Head of caudate nucleus (tissue), 42 donors: ENCODE data around the gene ISG20.
"Not testable (repeated sequence)": the region's sequence is repeated elsewhere in the genome, so short reads cannot be mapped to it uniquely, and the experiment has no call there.

Experiments
- DNase-seq, 42 donors: peaks; one replicate each; pipeline versions ENCODE4 v3.0.0 to v3.0.0-alpha.2; 2020 to 2021; ENCODE audit warnings: mixed read lengths in 7 of 42
- intact Hi-C: fragments of 100-400 bp; cut with DNase I; formaldehyde crosslinking; loops from one replicate; pipeline ENCODE4 v1.15.0; 2022

Gene ISG20

DNA sequence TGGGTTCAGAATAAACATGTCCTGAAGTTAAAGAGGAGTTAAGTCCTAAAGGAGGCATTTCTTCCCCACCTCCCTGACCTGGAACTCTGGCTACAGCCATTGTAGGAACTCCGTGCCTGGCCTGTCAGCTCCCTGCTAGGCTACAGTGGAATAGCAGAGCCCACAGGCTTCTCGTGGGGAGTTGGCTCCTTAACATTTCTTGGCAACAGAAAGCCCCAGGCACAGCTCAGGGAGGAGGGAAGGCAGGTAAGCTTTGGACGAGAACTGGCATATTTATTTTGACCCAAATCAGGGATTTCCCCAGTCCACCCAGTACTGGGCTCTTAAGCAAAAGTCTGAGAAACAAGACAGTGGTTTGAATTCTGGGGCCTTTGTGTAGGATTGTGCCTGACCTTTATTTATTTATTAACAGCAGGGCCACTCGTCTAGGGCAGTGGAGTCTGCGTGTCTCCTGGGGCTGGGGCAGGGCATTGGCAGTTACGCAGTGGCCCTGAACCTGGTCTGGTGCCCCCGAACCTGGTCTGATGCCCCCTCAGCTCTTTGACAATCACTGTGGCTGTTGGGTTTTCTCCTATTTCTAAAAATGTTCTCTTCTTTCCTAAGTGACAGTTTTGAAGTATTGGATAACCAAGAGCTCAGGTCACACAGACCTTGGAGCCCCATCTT is 7.9 kb upstream of the ISG20 start:
- DNase-seq, result no peak
- intact Hi-C loops, result no loop called here

DNA sequence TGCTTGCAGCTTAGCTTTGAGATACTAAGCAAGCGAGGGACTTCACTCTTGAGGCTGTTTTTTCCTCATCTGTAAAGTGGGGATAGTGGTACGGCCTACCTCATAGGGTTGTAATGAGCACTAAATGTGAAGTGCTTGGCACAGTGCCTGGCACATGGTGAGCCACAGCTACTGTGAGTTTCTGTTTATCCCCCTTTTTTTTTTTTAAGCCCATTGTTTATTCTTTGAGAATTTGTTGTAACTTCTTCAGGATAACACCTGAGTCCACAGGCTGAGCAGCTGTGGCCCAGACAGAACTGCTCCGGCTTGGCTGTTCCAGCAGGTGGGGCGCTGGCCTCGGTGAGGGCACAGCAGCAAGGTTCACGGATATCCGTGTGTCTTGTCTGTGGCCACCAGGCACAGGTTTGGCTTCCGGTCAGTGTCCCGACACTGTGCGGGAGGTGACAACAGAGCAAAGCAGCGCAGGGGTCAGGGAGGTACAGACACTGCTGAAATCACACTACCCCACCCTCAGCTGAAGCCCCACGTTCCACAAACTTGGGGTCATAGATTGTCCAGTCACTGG is 7.3 kb upstream of the ISG20 start:
- DNase-seq, result no peak
- intact Hi-C loops, result no loop called here

GRCh38 chr15:88632797-88633196 is 6.0 kb upstream of the ISG20 start:
- DNase-seq, intact Hi-C loops: not testable (repeated sequence)

DNA sequence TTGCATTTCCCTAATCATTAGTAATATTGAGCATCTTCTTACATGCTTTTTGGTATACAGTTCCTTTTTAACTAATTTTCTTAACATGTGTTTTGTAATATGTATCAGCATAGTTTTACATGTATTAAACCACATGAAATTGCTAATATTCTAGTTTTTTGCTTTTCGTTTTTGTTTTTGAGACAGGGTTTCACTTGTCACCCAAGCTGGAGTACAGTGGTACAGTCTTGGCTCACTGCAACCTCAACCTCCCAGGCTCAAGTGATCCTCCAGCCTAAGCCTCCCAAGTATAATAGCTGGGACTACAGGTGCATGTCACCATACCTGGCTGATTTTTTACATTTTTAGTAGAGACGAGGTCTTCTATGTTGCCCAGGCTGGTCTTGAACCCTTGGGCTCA is 4.4 kb upstream of the ISG20 start:
- DNase-seq, result no peak

DNA sequence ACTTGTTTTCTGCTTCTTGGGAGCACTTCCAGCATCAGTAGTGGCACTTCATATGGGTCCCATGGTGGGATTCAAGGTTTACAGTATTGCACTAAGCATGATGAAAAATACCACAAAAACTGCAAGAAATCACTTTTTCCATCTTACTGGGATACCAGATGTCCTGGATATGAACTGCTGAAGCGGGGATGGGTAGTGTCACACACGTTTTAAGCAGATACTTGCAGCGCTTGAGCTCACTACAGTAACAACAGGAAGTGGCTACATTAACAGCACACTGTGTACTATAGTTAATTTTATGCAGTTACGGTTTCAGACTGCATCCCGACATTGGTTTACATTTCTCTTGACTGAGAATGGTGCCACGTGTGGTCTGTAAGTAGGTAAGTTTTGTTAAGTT is 3.5 kb upstream of the ISG20 start:
- DNase-seq, result no peak
- intact Hi-C loops, result no loop called here

More for the DNA sequence above, 4.4 kb upstream of the ISG20 start:
- intact Hi-C loops, result no loop called here

- intact Hi-C loops, result no loop called here
- no peak for DNase-seq
Observed at GRCh38 chr15:88636050-88636449, 2.8 kb upstream of the ISG20 start.

DNA sequence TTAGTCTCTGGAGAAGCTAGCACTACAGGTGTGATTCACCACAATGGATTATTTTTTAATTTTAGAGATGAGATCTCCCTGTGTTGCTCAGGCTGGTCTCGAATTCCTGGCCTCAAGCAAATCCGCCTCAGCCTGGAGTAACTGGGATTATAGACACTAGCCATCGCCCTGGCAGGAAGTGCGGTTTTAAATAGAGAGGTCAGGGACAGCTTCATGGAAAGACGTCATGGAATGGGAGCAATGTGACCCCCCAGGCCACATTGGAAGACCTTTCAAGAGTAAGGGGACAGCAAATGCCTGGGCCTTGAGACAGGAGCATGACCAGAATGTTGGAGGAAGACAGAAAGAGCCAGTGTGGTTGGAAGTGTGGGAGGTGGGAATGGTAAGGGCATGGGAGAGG is 2.2 kb upstream of the ISG20 start:
- intact Hi-C loops, result no loop called here
- no peak for DNase-seq

DNA sequence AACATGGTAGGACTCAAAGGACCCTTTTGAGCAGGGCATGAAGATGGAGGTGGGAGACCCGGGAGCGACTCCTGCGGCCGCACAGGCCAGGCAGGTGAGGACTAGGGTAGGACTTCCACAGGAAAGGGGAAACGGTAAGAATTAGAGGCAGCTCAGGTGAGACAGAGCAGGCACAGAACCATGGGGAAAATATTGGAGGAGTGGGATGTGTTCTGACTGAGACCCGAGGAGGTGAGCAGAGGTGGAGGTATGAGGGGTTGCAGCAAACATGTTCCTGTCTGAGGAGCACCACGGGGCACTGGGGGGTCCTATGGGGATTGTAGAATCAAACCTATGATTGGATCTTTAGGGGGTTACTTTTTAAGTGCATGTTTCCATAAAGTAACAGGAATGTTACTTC is 1.4 kb upstream of the ISG20 start:
- no peak for DNase-seq
- intact Hi-C loops, result no loop called here

GRCh38 chr15:88637841-88638625 is 783 bp upstream of the ISG20 start:
- DNase-seq, result peak in 9 of 42 donors; percentile 13 to 74 (median 39)
- intact Hi-C loops, result no loop called here

DNA sequence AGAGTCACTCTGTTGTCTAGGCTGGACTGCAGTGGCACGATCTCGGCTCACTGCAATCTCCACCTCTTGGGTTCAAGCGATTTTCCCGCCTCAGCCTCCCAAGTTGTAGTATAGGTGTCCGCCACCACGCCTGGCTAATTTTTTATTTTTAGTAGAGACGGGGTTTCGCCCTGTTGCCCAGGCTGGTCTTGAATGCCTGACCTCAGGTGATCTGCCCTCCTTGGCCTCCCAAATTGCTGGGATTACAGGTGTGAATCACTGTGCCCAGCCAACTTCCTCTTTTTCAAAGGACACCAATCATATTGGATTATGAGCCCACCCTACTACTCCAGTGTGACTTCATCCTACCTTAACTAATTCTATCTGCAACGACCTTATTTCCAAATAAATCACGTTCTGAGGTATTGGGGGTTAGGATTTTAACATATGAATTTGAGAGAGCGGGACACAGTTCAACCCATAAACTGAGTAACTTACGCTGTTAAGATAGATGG is 3.2 kb downstream of the ISG20 start:
- DNase-seq, result no peak
- intact Hi-C loops, result no loop called here

DNA sequence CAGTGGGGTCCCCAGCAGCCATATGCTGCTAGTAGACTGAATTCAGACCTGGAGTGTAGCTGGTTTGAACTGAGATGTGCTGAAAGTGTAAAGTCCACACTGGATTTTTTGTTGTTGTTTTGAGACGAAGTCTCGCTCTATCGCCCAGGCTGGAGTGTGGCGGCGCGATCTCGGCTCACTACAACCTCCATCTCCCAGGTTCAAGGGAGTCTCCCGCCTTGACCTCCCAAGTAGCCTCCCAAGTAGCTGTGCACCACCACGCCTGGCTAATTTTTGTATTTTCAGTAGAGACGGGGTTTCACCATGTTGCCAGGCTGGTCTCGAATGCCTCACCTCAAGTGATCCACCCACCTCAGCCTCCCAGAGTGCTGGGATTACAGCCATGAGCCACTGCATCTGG is 3.7 kb downstream of the ISG20 start:
- intact Hi-C loops, result not testable (repeated sequence)
- peak in 1 of 42 donors; percentile 15 for DNase-seq

GRCh38 chr15:88644741-88645140 is 5.9 kb downstream of the ISG20 start:
- DNase-seq, result peak in 1 of 42 donors; percentile 34
- intact Hi-C loops, result no loop called here

GRCh38 chr15:88645171-88646087 is 6.6 kb downstream of the ISG20 start:
- peak in 3 of 42 donors; percentile 2 to 21 (median 9) for DNase-seq

DNA sequence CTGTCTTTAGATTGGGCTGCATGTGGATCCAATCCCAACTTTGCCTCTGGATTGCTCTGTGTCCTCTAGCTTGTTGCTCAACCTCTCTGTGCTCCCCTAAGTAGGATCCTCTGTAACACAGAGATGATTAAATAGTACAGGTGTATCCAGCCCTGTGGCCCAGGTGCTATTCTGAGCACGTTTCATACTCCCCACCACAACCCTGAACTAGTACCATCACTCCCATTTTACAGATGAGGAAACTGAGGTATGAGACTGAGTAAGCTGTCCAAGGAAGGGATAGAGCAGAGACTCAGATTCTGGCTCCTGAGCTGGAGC is 7.2 kb downstream of the ISG20 start:
- peak in 2 of 42 donors; percentile 1 to 2 for DNase-seq
- intact Hi-C loops, result no loop called here

More at GRCh38 chr15:88645171-88646087, 6.6 kb downstream of the ISG20 start:
- intact Hi-C loops, result no loop called here

DNA sequence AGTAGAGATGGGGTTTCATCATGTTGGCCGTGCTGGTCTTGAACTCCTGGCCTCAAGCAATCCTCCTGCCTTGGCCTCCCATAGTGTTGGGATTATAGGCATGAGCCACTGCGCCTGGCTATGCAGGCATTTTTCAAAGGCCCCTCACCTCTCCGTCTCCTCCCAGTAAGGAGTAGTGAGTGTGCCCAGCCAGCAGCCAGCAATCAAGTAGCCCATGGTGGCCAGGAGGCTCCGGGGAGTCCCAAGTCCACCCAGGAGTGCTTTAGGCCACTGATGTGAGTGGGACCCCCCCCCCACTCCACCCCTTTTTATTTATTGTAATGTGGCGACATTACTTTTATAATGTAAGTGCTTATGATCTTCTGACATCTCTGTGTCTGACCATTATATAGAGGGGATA is 8.1 kb downstream of the ISG20 start:
- intact Hi-C loops, result no loop called here
- peak in 8 of 42 donors; percentile 2 to 27 (median 16) for DNase-seq

DNA sequence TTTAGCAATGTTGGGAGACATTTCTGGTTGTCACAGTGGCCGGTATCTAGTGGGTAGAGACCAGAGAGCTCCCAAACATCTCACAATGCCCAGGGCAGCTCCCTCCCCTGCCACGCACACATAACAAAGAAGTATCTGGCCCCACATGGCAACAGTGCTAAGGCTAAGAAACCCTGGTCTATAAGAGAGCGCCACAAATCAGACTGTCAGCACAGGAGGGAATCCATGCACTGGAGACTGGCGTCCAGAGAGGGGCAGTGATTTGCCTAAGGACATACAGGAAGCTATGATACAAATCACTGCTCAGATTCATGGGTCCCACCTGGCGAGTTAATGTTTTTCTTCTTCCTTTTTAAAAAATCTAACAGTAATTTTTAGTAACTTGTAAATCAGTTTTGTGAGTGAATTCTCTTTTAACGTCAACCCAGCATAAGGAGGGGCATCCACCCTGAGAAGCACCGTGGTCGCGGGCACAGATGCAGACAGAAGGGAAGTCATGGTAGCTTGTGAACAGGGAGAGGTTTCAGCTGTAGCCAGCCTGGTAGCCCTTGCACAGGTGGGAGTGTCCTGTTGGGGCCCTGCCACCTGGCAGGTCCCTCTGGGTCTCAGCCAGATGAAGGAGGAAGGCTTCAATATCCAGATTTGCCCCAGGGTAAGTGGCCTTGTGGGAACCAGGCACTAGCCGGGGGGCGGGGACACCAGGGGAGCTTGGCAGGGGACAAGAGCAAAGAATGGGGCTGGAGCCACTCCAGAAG is 8.7 kb downstream of the ISG20 start:
- intact Hi-C loops, result no loop called here
- peak in 8 of 42 donors; percentile 7 to 42 (median 28) for DNase-seq

DNA sequence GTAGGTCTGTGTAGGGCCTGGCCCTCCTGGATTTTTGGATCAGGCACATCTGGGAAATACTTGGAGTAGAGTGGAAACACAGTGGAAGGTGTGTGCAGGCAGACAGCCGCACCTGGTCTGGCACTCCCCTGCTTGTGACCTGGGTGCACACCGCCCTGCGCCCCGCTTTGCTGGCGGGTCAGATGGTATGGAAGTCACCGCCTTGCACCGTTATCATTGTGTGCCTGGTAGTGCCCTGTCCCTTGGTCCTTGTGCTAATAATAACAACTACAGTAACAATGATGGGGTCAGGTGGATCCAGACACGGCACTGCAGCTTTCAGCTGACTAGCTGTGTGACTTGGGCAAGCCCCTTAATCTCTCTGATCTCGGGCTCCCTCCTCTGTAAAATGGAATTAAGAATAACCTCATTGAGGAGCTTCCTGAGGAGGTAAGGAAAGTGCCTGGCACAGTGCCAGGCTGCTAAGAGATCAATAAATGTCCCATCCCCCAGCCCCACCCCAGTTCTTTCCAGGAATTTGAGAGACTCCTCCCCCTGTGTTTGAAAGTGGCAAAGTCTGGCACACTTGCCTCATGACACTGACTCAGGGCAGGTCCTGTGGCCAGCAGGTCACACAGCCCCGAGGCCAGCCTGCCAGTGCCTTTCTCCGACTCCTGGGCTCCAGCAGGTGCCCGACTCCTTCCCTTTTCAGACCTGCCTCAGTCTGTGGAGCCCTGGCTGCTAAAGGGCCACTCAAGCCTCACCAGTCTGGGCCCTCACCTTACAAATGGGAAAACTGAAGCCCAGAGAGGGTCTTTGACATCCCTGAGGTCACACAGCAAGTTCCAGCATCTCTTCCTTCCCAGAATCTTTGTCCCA is 9.8 kb downstream of the ISG20 start:
- DNase-seq, result peak in 10 of 42 donors; percentile 10 to 60 (median 39)
- intact Hi-C loops, result no loop called here
